Erythroblast (primary cell): ENCODE measurements around the gene MPHOSPH9.

Source experiments
- DNase-seq, 2 experiments: peaks; one replicate each; lab custom pipeline; 2025; lab: John Stamatoyannopoulos, UW
- GATA1 ChIP-seq: IDR thresholded peaks from 2 replicates; pipeline ENCODE4 v1.6.1; 2011; ENCODE audit warnings: low read depth, mild to moderate bottlenecking, control low read depth, low read length, moderate library complexity
- POLR2A ChIP-seq: IDR thresholded peaks from 2 replicates; pipeline ENCODE4 v1.6.1; 2011; ENCODE audit warnings: mild to moderate bottlenecking, low read length

MPHOSPH9 gene

GRCh38 chr12:123120452-123121166 lies 112.3 kb downstream of the MPHOSPH9 start:
- no peak for DNase-seq
- no peak for TF ChIP-seq POLR2A
- no peak for TF ChIP-seq GATA1

GRCh38 chr12:123119808-123120207 lies 113.1 kb downstream of the MPHOSPH9 start:
- DNase-seq = no peak
- TF ChIP-seq POLR2A (no peak), GATA1 (no peak)

GRCh38 chr12:123118497-123118896 lies 114.4 kb downstream of the MPHOSPH9 start:
- TF ChIP-seq POLR2A (no peak), GATA1 (no peak)
- DNase-seq = no peak

GRCh38 chr12:123115409-123116121 lies 117.4 kb downstream of the MPHOSPH9 start:
- TF ChIP-seq POLR2A = no peak
- TF ChIP-seq GATA1 = no peak
- DNase-seq = no peak

- no peak for DNase-seq
Observed at GRCh38 chr12:123114304-123115083, 118.4 kb downstream of the MPHOSPH9 start.

GRCh38 chr12:123113026-123113425 lies 119.9 kb downstream of the MPHOSPH9 start:
- DNase-seq = no peak
- TF ChIP-seq GATA1 = no peak

More at GRCh38 chr12:123114304-123115083, 118.4 kb downstream of the MPHOSPH9 start:
- TF ChIP-seq POLR2A = no peak
- TF ChIP-seq GATA1 = no peak

- DNase-seq = no peak
- TF ChIP-seq GATA1 (no peak), POLR2A (no peak)
Observed at GRCh38 chr12:123111498-123112165, 121.3 kb downstream of the MPHOSPH9 start.

GRCh38 chr12:123109319-123109772 lies 123.6 kb downstream of the MPHOSPH9 start:
- TF ChIP-seq GATA1 (no peak), POLR2A (no peak)
- DNase-seq = no peak

GRCh38 chr12:123108682-123109066 lies 124.3 kb downstream of the MPHOSPH9 start:
- DNase-seq = no peak

GRCh38 chr12:123107926-123108681 lies 124.8 kb downstream of the MPHOSPH9 start:
- DNase-seq = no peak
- TF ChIP-seq POLR2A (no peak), GATA1 (no peak)

More at GRCh38 chr12:123108682-123109066, 124.3 kb downstream of the MPHOSPH9 start:
- TF ChIP-seq POLR2A = no peak
- TF ChIP-seq GATA1 = no peak

GRCh38 chr12:123106640-123107359 lies 126.1 kb downstream of the MPHOSPH9 start:
- TF ChIP-seq GATA1 (no peak), POLR2A (no peak)
- no peak for DNase-seq
